UCSD-AML1 (cell line): ENCODE data around the gene SLC25A11.
"Not testable (repeated sequence)": the region's sequence is repeated elsewhere in the genome, so short reads cannot be mapped to it uniquely, and the experiment has no call there.

Experiments
- DNase-seq: peaks from one replicate; lab custom pipeline; 2025; ENCODE audit not compliant: unreplicated experiment; lab: John Stamatoyannopoulos, UW

Gene SLC25A11

GRCh38 chr17:4945176-4945943 lies 5.5 kb upstream of the SLC25A11 start:
- peak; percentile 70 for DNase-seq

GRCh38 chr17:4944554-4945175 lies 4.8 kb upstream of the SLC25A11 start:
- no peak for DNase-seq

DNA sequence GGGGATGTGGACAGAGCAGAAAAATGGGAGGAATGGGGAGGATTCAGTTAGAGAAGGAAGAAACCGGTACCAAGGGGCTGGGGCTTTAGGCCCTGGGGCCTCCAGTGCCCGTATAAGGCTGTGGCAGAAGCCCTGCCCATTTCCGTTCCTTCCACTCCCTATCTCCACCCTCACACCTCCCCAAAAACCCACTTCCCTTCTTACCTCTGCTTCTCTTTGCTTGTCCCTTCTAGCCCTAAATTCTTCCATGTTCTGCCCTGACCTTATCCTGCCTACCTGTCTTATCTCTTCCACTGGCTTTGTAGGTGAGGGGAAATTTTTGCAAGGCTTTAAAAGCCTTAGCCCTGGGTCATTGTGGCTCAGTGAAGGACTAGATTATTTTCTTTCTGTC lies 4.3 kb upstream of the SLC25A11 start:
- DNase-seq = peak; percentile 67

DNA sequence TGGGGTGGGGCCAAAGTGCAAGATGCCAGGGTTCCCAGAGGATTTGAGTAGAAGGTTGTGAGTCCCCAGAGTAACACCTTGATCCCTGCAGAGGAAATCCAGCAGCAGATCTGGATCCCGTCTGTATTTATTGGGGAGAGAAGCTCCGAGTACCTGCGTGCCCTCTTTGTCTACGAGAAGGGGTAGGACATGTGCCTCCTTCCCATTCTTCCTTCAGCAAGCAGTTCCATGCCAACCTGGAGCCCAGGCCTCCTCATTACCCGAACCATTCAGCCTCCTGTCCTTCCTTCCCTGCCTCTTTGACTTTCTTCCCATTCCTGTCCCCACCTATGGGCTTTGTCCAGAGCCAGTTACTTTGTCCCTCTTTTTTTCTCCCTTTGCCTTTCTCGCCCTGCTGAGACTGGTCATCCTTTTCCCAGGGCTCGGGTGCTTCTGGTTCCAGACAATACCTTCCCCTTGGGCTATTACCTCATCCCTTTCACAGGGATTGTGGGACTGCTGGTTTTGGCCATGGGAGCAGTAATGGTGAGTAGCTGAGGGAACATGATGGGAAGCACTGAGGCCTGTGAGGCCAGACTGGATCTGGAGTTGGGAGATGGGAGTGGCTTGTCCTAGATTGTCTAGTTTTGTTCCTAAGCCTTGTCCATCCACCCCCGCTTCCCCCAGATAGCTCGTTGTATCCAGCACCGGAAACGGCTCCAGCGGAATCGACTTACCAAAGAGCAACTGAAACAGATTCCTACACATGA lies 3.1 kb upstream of the SLC25A11 start:
- no peak for DNase-seq

DNA sequence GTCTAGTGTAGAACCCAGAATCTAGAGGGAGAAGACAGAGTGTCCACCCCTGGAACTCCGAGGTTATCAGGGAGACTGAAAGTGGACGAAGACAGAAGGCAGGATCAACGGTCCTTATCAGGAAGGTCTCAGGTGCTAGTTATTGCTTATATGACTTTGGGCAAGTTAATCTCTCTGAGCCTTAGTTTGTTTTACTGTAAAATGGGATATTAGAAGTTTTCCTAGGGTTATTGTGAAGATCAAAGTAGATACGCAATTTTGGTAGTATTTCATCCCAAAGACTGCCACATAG lies 1.4 kb upstream of the SLC25A11 start:
- no peak for DNase-seq

DNA sequence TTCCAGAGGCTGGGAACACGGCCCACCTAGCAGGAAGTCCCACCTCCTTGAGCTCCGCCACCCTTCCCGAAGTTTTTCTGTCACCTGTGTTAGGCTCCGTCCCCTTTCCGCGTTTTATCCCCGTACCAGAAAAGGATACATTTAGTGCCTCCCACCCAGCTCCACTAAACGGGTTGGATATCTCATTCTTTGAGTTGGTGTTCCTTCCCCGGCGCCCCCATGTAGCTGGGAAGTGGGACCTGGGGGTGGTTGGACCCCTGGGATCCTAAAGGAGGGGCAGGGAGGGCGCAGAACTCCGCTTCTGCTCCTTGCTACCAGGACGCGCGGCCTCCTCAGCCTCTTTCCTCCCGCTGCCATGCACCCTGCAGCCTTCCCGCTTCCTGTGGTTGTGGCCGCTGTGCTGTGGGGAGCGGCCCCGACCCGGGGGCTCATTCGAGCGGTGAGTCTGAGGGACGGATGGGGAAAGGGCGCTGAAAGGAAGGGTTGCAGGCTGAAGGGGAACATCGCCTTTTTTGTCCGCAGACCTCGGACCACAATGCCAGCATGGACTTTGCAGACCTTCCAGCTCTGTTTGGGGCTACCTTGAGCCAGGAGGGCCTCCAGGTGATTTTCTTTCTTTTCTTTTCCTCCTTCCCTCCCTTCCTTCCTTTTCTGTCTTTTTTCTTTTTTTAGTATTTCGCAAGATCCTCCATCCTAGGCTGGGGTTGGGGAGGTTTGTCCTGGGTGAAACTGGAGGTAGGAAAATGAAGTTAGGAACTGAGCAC lies 891 bp upstream of the SLC25A11 start:
- DNase-seq = peak; percentile 68

- DNase-seq = no peak
These were observed 375 bp downstream of the SLC25A11 start for GRCh38 chr17:4939546-4939795.

DNA sequence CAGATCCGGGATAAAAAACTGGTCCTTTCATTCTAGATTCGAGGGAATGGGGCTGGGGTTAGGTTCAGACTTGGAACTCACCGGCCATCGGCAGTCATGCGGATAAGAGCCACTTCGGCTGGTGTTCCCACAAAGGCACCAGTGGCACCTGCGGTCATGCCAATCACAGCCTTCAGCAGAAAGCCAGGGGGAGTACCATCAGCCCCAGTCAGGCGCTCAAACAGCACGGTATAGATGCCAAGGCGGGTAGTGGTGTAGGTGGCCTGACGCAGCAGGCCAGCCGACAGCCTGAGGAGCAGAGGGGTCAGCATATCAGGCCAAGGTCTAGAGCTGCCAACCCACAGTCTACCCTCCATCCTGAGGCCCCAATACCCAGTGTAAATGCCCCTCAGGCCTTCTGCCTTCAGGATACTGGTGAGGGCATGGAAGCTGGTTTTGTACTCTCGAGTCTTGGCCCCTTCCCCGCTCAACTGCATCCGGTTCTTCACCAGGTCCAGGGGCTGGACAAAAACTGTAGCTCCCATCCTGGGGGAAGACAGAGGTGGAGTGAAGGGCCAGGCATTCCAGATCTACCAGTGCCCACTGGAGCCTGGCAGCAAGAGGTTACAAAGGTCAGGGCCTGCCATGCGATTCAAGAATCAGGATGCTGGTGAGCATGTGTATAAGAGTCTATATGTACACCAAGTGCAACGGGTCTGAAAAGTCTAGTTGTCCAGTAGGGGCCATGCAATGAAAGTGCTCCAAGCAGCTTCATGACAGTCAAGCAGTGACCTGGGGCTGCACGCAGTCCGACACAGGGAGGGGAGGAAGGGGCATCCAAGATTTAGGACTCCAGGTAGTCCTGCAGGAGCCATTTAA lies 929 bp downstream of the SLC25A11 start:
- DNase-seq = no peak

DNA sequence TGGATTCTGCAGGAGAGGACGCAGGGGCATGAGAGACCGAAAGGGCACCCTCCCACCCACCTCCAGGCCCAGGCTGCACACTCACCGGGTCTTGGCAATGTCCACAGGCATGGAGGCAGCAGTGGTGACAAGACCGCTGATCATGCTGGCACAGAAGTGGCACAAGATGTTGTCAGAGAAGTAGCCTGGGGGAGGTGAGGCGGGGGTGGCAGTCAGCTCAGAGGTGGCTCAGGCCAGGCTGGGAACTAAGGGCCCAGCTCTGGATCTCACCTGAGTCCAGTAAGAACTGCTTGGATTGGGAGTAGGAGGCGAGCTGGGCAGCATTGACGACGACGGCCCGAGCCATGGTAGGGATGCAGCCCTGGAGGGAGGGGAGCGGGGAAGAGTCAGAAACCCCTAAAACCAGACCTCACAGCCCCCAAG lies 1.8 kb downstream of the SLC25A11 start:
- no peak for DNase-seq

GRCh38 chr17:4937553-4937952 lies 2.3 kb downstream of the SLC25A11 start:
- DNase-seq = no peak

GRCh38 chr17:4936436-4936835 lies 3.4 kb downstream of the SLC25A11 start:
- DNase-seq = no peak

DNA sequence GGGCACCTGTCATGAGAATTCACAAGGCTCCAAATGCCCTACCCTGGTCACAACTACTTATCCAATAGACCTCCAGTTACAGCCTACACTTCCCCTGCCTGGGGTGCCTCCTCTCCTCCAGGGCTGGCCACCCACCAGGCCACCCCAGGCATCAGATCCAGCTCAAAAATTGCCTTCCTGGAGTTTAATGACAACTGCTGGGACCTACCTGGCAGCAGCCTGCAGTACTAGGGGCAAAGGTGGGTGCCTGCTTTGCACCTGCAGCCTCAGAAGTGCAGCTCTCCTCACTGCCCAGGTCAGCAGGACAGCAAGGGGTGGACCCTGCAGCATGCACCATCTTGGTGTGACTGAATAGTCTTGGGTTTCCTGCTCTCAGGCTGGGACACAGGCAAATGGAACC lies 4.2 kb downstream of the SLC25A11 start:
- DNase-seq = no peak

DNA sequence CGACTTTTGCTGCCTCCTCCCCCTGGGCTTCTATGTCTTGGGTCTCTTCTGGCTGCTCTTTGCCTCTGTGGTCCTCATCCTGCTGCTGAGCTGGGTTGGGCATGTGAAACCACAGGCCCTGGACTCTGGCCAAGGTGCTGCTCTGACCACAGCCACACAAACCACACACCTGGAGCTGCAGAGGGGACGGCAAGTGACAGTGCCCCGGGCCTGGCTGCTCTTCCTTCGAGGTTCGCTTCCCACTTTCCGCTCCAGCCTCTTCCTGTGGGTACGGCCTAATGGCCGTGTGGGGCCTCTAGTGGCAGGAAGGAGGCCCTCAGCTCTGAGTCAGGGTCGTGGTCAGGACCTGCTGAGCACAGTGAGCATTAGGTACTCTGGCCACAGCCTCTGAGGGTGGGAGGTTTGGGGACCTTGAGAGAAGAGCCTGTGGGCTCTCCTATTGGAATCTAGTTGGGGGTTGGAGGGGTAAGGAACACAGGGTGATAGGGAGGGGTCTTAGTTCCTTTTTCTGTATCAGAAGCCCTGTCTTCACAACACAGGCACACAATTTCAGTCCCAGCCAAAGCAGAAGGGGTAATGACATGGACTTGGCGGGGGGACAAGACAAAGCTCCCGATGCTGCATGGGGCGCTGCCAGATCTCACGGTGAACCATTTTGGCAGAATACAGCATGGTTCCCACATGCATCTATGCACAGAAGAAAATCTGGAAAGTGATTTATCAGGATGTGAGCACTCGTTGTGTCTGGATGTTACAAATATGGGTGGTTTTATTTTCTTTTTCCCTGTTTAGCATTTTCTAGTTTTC lies 5.5 kb downstream of the SLC25A11 start:
- DNase-seq = peak; percentile 85

- no peak for DNase-seq
These were observed 6.2 kb downstream of the SLC25A11 start for GRCh38 chr17:4933646-4934045.

DNA sequence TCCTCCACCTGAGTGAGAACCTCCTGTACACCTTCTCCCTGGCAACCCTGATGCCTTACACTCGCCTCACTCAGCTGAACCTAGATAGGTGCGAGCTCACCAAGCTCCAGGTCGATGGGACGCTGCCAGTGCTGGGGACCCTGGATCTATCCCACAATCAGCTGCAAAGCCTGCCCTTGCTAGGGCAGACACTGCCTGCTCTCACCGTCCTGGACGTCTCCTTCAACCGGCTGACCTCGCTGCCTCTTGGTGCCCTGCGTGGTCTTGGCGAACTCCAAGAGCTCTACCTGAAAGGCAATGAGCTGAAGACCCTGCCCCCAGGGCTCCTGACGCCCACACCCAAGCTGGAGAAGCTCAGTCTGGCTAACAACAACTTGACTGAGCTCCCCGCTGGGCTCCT lies 7.1 kb downstream of the SLC25A11 start:
- no peak for DNase-seq

DNA sequence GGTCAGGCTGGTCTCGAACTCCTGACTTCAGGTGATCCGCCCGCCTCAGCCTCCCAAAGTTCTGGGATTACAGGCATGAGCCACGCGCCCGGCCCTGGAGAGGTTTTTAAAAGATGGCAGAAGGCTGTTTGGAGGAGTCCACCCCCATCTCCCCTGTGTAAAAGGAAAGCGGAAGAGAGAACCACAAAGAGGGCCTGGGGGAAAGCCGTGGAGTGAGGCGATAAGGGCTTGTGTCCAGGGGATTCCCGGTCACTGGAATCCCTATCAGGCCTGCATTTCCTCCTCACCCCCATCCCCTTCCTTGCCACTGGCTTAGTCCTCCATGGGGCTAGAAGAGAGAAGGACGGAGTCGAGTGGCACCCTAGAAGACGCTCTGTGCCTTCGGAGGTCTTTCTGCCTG lies 7.9 kb downstream of the SLC25A11 start, which contains the start of gene GP1BA:
TSS of gene GP1BA (plus strand) at position 315 of the 400 bp plus-strand sequence. CDS start 328 bp downstream, outside the sequence.
- peak; percentile 51 for DNase-seq

- DNase-seq = no peak
These were observed 11.0 kb downstream of the SLC25A11 start for GRCh38 chr17:4928881-4929280.

DNA sequence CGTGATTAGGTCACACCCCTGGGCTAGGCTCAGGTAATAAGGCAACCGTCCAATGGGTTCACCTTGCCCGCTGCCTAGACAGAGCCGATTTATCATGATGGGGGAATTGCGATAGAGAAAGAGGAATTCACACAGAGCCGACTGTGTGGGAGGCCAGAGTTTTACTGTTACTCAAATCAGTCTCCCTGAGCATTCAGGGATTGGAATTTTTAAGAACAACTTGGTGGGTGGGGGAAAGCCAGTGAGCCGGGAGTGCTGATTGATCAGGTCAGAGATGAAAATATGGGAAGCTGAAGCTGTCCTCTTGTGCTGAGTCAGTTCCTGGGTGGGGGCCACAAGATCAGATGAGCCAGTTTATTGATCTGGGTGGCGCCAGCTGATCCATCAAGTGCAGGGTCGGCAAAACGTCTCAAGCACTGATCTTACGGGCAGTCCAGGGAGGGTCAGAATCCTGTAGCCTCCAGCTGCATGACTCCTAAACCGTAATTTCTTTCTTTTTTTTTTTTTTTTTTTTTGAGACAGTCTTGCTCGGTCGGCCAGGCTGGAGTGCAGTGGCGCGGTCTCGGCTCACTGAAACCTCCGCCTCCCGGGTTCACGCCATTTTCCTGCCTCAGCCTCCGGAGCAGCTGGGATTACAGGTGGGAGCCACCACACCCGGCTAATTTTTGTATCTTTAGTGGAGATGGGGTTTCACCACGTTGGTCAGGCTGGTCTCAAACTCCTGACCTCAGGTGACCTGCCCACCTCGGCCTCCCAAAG lies 13.1 kb downstream of the SLC25A11 start:
- not testable (repeated sequence) for DNase-seq

GRCh38 chr17:4921320-4921719 lies 18.5 kb downstream of the SLC25A11 start:
- no peak for DNase-seq
